DLD1 (cell line): ENCODE measurements around the gene CTSS.
"Not testable (repeated sequence)": the region's sequence is repeated elsewhere in the genome, so short reads cannot be mapped to it uniquely, and the experiment has no call there.

ENCODE experiments used
- in situ Hi-C: cut with HindIII; loops from 2 replicates; pipeline ENCODE4 v1.10.0; 2017; ENCODE audit warnings: low sequenced_read_pairs

Gene CTSS

DNA sequence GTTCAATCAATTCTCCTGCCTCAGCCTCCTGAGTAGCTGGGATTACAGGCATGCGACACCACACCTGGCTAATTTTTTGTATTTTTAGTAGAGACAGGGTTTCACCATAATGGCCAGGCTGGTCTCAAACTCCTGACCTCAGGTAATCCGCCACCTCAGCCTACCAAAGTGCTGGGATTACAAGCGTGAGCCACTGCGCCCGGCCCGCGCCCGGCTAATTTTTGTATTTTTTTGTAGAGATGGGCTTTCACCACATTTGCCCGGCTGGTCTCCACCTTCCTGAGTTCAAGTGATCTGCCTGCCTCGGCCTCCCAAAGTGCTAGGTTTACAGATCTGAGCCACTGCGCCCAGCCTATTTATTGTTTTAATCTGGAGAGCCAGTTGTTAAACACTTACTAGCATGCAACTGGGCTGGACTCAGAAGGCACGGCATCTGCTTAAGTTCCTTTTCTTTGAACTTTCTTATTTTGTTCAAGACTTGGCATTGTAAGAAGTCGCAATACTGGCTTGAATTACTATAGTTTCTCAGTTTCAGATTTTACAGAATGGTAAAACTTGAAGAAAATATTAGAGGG lies 10.4 kb upstream of the CTSS start:
- in situ Hi-C loops: not testable (repeated sequence)

DNA sequence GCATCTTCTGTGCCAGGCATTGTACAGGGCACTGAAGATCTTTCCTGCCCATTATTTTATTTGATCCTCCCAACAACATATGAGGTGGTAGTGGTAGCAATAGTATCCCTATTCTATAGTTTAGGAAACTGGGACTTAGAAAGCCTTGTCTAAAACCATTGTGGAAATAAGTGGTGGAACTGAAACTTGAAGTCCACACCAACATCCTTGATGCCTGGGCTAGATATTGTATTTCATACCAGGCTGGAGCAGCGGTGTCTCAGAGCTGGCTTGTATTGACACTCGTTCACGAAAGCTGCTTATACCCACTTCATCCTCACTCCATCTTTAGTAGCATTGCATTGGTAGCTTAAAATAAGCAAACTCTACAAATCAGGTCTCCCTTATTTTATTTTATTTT lies 9.7 kb upstream of the CTSS start:
- in situ Hi-C loops: no loop called here

DNA sequence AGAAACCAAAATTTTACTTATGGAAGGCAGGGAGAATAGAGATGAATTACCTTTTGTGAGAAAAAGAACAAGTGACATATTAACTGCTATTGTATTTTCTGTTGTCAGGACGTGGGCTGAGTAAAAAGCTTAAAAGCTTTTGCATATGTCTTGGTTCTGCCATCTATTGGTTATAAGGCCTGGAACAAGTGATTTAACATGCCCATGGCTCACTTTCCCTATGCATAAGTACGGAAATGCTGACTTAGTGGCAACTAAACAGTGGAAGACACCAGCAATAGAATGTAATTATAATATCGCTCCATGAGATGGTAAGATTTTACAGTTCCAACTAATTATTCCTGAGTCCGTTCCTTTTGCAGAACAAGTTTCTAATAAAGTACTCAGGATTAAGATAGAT lies 6.7 kb upstream of the CTSS start:
- in situ Hi-C loops: no loop called here

DNA sequence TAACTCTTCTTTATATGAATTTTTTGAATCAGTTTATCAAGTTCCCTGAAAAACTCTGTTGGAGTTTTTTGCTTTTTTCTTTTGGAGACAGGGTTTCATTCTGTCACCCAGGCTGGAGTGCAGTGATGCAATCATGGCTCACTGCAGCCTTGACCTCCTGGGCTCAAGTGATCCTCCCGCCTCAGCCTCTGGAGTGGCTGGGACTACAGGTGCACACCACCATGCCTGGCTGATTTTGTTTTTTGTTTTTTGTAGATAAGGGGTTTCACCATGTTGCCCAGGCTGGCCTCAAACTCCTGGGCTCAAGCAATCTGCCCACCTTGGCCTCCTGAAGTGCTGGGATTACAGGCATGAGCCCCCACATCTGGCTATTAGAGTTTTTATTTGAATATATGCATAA lies 2.1 kb upstream of the CTSS start:
- in situ Hi-C loops: not testable (repeated sequence)

DNA sequence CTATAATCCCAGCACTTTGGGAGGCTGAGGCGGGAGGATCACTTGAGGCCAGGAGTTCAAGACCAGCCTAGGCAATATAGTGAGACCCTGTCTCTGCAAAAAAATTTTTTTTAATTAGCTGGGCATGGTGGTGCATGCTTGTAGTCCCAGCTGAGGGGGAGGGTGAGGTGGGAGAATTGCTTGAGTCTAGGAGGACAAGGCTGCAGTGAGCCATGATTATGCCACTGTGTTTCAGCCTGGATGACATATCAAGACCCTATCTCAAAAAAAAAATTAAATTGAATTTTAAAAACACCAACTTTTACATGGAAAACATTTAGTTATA lies 361 bp upstream of the CTSS start:
- in situ Hi-C loops: not testable (repeated sequence)

DNA sequence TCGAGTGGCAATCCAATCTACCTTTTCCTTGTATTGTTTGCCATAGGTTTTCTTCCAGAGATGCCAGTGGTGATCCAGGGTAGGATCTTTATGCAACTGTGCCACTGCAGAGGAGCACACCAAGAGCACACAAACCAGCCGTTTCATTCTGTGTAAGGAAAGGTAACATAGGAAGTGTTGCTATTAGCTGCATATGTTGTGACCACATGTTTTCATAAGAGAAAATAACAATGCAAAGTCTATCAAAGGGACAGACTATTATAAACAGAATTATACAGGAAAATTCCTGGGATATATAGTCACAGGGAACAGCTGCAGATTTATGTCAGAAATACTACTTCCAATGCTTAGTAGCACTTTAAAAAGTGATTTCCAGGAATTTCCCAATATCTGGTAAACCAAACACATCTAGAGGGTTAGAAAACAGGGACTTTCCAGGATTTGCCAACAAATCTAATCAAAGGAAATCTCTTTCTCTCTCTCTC lies 919 bp downstream of the CTSS start:
- in situ Hi-C loops: no loop called here

DNA sequence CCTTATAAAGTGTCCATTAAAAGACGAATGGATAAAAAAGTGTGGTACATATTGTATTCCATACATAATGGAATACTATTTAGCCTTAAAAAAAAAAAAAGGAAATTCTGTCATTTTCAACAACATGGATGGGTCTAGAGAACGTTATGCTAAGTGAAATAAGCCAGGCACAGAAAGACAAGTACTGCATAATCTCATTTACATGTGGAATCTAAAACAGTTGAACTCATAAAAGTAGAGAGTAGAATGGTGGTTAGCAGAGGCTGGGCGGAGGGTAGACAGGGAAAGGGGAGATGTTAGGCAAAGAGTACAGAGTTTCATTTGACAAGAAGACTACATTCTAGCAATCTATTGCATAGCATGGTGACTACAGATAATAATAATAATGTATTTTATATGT lies 2.6 kb downstream of the CTSS start:
- in situ Hi-C loops: no loop called here

DNA sequence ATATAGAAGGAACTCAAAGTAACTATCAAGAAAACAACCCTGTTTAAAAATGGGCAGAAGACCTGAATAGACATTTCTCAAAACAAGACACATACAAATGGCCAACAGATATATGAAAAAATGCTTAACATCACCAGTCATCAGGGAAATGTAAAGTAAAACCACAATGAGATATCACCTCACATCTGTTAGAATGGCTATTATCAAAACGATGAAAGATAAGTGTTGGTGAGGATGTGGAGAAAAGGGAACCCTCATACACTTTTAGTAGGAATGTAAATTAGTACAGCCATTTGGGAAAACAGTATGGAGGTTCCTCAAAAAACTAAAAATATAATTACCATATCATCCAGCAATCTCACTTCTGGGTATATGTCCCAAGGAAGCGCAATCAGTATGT lies 3.0 kb downstream of the CTSS start:
- in situ Hi-C loops: no loop called here

DNA sequence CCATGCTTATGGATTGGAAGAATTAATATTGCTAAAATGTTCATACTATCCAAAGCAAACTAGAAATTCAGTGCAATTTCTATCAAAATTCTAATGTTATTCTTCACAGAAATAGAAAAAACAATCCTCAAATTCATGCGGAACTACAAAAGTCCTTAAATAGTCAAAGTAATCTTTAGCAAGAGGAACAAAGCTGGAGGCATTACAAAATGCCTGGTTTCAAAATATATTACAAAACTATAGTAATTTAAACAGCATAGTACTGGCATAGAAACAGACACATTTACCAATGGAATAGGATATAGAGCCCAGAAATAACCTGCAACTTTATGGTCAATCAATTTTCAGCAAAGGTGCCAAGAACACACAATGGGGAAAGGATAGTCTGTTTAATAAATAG lies 3.8 kb downstream of the CTSS start:
- in situ Hi-C loops: no loop called here

DNA sequence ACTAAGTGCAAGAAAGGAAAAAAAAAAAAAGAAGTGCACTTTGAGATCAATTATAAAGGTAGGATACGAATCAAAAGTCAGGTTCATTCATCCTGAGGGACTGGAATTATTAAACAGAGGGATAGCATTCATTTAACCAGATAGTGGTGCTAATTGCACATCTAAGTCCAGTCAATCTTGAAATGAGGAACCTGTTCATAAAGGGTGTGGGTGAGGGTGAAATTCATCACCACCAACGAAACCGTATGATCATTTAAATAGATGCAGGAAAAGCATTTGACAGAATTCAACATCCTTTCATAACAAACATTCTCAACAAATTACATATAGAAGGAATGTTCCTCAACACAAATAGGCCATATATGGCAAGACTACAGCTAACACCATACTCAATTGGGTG lies 5.6 kb downstream of the CTSS start:
- in situ Hi-C loops: no loop called here

DNA sequence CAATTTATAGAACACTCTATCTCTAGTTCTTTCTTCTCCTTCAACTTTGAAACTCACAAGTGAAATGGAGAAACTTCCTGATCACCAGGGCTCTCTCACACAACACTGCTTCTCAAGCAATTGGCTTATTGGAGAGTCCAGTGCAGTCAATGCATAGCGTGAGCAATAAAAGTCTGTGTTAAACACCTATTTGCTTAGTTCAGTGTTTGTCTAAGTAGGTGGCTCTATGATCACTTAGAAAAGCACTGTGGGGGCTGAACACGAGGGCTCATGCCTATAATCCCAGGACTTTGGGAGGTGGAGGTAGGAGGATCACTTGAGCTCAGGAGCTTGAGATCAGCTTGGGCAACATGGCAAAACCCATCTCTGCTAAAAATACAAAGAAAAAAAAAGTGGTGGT lies 12.2 kb downstream of the CTSS start:
- in situ Hi-C loops: no loop called here

DNA sequence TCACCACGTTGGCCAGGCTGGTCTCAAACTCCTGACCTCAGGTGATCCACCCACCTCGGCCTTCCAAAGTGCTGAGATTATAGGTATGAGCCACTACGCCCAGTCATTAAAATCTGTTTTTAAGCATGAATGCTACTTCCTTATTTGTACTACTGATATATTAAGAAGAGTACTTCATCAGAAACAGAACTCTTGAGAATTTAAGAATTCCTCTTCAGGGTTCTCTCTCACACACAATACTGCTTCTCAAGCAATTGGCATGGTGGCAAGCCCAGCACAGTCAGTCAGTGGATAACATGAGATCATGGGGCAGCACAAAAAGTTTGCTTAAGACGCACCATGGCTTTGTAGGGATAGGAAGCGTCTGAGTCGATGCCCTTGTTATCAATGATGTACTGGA lies 14.1 kb downstream of the CTSS start:
- in situ Hi-C loops: no loop called here

DNA sequence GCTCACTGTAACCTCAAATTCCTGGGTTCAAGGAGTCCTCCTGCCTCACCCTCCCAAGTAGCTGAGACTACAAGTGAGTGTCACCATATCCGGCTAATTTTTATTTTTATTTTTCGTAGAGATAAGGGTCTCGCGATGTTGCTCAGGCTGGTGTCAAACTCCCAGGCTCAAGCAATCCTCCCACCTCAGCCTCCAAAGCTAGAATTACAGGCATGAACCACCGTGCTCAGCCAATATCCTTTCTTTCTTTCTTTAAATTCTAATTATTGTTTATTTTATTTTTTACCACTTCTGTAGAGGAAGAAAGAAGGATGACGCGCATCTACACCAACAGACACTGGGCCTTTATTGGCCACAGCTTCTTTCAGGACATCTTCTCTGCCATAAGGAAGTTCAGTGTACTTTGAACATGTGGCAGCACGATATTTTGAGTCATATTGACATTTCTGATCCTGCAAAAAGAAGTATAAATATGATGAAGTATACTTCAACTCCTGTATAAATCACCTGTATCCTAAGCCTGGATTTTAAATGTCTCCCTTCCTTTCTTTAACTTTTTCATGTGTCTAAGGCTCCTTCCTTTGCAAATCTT lies 15.8 kb downstream of the CTSS start:
- in situ Hi-C loops: no loop called here

DNA sequence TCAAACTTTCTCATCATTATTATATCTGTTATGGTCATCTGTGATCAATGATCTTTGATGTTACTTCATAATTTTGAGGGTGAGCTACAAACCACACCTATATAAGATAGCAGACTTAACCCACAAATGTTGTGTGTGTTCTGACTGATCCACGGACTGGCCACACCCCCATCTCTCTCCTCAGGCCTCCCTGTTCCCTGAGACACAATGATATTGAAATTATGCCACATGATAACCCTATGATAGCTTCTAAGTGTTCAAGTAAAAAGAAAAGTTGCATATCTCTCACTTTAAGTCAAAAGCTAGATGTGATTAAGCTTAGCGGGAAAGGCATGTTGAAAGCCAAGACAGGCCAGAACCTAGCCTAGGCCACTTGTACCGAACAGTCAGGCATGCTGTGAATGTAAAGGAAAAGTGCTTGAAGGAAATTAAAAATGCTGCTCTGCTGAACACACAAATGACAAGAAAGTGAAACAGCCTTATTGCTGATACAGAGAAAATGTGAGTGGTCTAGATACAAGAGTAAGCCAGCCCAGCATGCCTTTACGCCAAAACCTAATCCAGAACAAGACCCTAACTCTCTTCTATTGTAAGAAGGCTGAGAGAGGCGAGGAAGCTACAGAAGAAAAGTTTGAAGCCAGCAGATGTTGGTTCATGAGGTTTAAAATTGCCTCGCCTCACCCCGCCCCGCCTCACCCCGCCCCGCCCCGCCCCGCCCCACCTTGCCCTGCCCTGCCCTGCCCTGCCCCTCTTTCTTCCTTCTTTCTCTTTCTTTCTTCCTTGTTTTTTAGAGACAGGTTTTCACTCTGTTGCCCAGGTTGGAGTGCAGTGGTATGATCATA lies 16.5 kb downstream of the CTSS start:
- in situ Hi-C loops: no loop called here

DNA sequence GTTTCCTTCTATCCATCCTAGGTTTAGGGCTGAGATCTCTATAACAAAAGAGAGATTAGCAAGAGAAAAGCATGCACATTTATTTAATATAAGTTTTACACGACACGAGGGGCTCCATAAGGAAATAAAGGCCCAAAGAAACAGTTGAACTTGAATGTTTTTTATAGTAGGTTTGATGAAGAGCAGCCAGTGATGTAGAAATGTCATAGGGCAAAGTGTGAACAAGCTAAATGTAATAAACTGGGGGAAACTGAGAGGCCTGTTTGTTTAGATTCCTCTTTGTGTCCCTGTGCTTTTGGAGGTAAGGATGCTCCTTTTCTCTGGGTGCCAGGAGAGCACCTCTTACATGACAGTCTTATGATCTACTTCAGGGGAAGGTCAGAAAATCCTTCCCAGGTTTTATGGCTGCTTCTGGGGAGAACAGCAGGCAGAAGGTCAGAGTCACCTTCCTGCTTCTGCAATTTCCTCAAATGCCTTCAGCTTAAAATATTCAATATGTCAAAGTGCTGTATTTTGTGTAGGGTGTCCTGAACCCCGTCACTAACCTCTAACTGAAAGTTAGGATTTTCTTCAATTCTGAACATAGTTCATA lies 35.4 kb downstream of the CTSS start:
- in situ Hi-C loops: no loop called here

DNA sequence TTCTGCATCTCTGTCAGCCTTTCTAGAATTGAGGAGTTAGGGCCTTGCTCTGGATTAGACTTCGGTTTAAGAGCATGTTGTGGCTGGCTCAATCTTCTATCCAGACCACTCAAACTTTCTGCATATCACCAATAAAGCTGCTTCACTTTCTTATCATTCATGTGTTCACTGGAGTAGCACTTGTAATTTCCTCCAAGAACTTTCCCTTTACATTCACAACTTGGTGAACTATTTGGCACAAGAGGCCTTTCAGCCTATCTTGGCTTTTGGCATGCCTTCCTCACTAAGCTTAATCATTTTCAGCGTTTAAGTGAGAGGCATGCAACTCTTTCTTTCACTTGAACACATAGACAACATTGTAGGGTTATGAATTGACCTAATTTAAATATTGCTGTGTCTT lies 41.2 kb downstream of the CTSS start:
- in situ Hi-C loops: no loop called here

DNA sequence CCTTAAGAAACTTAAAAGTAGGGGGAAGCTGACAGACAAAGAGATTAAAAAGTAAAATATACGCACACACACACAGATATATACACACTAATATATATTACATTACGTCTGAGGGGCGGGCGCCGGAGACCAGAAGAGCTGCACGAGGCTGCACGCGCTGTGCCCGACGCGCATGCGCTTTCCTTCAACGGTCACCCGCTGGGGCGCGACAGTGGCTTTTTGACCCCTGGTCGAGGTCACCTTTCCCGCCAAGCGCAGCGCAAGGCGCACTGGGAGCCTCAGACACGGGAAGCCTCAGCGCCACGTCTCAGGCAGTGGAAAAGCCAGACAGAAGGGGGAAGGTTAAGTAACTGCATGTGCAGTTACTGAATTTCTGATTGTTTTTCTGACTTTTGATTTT lies 44.9 kb downstream of the CTSS start, which contains the start of gene HORMAD1:
TSS of gene HORMAD1 (minus strand) at position 193 of the 400 bp plus-strand sequence. CDS start 1,390 bp downstream, outside the sequence.
- in situ Hi-C loops: no loop called here

DNA sequence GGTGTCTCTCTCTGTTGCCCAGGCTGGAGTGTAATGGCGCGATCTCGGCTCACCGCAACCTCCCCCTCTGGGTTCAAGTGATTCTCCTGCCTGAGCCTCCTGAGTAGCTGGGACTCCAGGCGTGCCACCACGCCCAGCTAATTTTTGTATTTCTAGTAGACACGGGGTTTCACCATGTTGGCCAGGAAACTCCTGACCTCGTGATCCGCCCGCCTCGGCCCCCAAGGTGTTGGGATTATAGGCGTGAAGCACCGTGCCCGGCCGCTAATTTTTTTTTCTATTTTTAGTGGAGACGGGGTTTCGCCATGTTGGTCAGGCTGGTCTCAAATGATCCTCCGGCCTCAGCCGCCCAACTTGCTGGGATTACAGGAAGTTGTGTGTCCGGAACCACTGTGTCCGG lies 45.5 kb downstream of the CTSS start:
- in situ Hi-C loops: no loop called here

DNA sequence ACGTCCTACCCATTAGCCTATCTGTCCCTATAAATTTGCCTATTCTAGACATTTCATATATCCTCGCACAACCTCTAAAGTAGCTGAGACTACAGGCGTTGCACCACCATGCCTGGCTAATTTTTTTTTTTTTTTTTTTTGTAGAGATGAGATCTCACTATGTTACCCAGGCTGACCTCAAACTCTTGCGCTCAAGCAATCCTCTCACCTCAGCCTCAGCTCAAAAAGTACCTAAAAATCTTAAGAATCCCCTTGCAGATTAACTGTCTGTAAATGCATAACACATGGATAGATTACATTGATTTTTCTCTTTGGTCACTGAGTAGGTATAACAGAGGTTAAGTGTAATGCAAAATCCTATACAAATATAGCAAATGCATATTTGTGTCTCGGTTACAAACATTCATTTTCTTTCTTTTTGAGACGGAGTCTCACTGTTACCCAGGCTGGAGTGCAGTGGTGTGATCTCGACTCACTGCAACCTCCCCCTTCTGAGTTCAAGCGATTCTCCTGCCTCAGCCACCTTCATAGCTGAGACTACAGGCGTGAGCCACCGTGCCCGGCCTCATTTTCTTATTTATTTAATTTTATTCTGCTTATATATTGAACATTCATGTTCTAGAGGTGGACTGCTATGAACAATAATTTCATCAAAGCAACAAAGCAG lies 47.2 kb downstream of the CTSS start:
- in situ Hi-C loops: no loop called here

DNA sequence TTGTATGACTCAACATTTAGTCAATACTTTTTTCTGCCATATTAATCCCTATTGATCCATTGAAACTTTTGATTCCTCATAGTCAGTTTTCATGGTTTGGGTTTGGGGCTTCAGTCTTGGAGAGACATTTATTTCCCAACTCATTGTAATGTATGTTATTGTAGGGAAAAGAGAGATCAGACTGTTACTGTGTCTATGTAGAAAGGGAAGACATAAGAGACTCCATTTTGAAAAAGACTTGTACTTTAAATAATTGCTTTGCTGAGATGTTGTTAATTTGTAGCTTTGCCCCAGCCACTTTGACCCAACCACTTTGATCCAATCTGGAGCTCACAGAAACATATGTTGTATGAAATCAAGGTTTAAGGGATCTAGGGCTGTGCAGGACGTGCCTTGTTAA lies 56.5 kb downstream of the CTSS start:
- in situ Hi-C loops: not testable (repeated sequence)

DNA sequence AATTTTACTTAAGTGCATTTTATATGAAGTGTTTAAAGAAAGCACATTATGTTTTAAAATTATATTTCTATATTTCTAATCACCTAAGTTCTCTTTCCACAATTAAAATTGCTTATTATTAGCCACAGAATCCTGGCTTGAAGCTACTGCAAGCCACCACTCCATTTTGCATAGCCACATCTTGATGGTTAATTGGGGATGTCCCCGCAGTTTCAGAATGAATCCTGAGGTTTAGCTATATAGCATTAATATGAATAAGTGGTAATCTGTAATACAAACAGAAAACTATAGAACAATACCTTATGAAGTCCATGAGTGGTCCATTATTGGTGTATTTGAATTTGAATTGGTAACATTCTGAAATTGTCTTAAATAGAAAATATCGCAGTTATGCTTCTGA lies 57.0 kb downstream of the CTSS start:
- in situ Hi-C loops: no loop called here
